IPS-18c (cell line): ENCODE measurements around the gene TMEM131.
"Not testable (repeated sequence)": the region's sequence is repeated elsewhere in the genome, so short reads cannot be mapped to it uniquely, and the experiment has no call there.

ENCODE experiments used
- H3K4me3 ChIP-seq: 2 replicates; pipeline ENCODE4 v1.7.0; 2013; ENCODE audit warnings: low read depth, mild to moderate bottlenecking, low read length, moderate library complexity; ENCODE audit not compliant: insufficient read depth
- H3K9me3 ChIP-seq: one replicate; pipeline ENCODE4 v1.6.1; 2013; ENCODE audit warnings: mild to moderate bottlenecking, low read length, moderate library complexity; ENCODE audit not compliant: control insufficient read depth, insufficient read depth

TMEM131 gene

DNA sequence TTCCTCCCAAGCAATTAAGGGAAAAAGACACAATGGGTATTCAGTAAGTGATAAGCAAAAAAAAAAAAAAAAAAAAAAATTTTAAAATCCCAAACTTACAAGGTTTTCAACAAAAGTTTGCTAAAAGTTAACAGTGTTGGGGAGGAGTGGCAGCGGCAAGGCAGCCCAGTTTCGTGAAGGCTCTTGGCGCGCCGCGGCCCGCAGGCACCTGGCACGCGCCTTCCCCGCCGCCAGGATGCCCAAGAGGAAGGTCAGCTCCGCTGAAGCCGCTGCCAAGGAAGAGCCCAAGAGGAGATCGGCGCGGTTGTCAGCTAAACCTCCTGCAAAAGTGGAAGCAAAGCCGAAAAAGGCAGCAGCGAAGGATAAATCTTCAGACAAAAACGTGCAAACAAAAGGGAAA, 168.7 kb downstream of the TMEM131 start:
- H3K9me3 ChIP-seq, H3K4me3 ChIP-seq: not testable (repeated sequence)

DNA sequence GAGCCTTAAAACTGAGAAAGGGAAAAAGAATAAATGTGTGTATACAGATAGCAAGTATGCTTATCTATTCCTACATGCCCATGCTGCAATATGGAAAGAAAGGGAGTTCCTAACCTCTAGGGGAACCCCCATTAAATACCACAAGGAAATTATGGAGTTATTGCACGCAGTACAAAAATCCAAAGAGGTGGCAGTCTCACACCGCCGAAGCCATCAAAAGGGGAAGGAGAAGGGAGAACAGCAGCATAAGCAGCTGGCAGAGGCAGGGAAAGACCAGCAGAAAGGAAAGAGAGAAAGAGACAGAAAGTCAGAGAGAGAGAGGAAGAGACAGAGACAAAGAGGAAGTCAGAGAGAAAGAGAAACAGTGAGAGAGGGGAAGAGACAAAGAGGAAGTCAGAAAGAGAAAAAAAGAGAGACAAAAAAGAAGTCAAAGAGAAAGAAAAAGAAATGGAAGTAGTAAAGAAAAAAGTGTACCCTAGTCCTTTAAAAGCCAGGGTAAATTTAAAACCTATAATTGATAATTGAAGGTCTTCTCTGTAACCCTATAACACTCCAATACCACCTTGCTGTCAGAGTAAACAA, 169.4 kb downstream of the TMEM131 start:
- not testable (repeated sequence) for H3K4me3 ChIP-seq, H3K9me3 ChIP-seq

DNA sequence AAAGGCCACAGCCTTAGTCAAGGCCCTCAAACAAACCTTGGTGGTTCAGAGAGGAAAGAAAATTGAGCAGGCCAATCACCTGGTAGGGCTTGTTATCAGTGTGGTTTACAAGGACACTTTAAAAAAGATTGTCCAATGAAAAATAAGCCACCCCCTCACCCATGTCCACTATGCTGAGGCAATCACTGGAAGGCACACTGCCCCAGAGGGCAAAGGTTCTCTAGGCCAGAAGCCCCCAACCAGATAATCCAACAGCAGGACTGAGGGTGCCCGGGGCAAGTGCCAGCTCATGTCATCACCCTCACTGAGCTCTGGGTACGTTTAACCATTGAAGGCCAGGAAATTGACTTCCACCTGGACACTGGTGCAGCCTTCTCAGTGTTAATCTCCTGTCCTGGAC, 171.7 kb downstream of the TMEM131 start:
- H3K9me3 ChIP-seq, H3K4me3 ChIP-seq: not testable (repeated sequence)

DNA sequence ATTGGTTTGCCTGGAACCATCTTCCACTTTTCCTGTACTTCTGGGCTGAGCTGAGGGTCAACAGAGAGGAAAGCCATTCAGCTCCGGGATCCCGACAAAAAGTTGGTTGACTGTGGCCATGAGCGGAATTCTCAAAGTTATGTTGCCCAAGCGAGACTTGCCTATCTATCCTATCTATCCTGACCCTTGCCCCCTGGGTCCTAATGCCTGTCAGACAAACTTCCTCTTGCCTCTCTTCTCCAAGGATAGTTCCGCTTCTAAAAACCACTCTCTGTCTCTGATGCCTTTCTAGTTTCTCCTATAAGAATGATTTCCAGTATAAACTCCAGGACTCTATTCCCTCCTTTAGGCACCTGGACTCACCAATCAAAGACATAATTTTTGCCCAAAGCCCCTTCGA, 173.9 kb downstream of the TMEM131 start:
- not testable (repeated sequence) for H3K9me3 ChIP-seq, H3K4me3 ChIP-seq

DNA sequence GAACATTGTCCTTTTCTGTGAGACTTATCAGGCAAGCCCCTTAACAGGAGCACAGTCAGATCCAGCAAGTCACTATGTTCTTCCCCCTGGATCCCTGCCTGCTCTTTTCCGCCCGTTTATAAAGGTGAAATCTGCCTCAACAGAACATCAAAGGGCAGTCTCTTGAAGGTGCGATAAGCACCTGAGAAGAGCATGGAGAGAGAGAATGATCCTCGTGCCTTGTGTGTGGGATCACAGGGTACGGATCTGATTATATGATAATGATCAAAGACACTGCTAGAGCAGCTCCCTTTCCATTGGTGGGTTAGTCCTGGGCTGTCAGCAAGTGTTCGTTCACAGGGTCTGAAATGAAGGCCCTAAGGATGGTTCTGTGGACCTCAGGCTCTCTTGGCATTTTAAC, 176.0 kb downstream of the TMEM131 start:
- no peak overlapping the region for H3K4me3 ChIP-seq
- H3K9me3 ChIP-seq = no peaks in the 10 kb centered on the region

DNA sequence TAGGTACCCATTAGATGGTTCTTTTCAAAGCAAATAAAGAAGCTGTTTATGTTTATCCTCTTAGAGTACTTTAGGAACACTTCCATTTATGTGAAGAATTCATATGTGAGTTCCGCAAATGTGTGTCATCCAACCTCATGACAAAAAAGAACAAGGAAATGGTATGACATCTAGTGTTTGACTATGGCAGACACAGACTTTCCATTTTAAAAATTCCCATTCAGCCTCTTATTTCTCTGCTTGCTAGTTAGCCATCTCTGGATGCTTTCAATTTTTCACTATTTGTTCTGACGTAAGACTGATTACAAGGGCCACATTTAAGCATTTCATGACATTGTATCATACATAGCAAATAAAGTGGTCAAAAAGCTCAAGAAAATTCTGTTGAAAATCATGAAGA, 179.3 kb downstream of the TMEM131 start:
- Histone ChIP-seq H3K9me3 (no peaks in the 10 kb centered on the region), H3K4me3 (no peak overlapping the region)

DNA sequence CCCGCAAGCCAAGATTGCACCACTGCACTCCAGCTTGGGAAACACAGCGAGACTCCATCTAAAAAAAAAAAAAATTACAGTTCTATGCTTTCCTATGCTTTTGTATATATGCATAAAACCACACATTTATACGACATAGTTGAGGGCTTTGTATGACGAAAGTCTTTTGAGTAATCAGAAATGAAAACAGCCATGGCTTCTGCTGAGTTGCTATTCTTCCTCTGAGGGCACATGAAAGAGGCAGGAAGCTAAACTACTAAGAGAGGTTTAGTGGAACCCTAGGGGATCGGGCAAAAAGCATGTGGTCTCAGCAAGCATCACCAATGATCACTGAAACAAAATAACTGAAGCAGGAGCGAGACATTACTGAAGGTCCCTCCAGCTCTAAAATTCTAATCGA, 182.8 kb downstream of the TMEM131 start:
- Histone ChIP-seq H3K9me3 (no peaks in the 10 kb centered on the region), H3K4me3 (no peak overlapping the region)

DNA sequence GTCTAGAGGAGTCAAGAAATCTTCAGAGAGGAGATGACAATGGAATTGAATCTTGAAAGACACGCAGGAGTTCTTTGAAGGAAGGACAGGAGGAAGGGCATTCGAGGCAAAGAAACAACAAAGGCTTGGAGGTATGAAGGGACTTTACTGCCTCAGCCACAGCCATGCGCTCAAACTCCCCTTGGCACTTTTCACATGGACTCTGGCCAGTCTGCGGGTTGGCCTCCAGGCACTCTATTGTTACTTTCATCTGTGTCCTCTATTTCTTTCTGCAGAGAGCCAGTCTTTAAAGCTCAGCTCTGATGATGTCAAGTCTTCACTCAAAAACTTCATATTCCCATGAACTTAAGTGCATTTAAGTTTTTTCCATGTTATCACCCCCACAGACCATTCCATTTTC, 186.9 kb downstream of the TMEM131 start:
- H3K4me3 ChIP-seq = no peak overlapping the region

DNA sequence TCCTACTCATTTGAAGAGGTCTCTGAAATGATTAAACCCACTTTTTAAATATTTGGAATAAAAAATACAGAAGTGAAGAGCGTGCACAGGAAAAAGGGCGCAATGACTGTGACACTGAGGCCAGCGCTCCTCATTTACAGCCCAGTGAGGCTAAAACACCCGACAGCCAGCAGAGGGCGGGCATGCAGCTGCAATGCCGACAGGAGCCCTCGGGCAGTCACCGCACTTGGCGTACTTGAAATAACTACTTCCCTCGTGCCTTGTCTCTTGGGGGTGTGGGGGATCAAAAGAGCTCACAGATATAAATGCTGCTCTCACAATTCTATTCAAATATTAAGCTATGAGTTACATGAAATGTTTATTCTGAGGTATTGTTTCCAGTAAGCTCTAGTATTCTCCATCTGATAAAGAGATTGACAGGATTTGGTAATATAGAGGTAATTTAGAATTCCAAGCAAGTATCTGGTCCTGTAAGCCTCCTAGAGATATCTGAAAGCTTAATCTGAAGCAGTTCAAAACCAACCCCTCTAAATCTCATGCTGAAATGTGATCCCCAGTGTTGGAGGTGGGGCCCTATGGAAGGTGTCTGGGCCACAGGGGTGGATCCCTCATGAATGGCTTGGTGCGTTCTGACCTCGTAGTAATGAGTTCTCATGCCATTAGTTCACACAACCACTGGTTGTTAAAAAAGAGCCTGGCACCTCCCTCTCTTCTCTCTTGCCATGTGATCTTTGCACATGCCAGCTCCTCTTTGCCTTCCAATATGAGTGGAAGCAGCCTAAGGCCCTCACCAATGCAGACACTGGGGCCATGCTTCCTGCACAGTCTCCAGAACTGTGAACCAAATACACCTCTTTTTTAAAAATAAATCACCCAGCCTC, 188.8 kb downstream of the TMEM131 start:
- H3K4me3 ChIP-seq = no peak overlapping the region
- H3K9me3 ChIP-seq = no peaks in the 10 kb centered on the region

More for the DNA sequence above, 186.9 kb downstream of the TMEM131 start:
- H3K9me3 ChIP-seq = no peaks in the 10 kb centered on the region

DNA sequence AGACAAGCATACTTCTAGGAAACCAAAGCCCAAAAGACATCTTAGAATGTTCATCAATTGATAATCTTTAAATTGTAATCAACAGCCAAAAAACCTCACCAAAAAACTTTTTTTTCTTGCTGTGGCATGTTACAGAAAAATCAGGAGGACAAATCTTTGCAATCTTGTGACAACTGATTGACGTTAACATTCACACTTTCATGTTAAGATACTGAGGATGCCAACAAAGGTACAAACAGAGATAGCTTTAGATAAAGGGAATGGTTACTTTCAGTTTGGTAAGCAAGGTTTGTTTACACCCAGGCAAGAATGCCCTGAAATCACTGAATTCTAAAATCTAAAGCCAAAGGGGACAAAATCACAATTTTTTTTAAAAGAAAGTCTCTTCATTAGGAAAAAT, 190.0 kb downstream of the TMEM131 start:
- no peaks in the 10 kb centered on the region for H3K9me3 ChIP-seq
- no peak overlapping the region for H3K4me3 ChIP-seq

DNA sequence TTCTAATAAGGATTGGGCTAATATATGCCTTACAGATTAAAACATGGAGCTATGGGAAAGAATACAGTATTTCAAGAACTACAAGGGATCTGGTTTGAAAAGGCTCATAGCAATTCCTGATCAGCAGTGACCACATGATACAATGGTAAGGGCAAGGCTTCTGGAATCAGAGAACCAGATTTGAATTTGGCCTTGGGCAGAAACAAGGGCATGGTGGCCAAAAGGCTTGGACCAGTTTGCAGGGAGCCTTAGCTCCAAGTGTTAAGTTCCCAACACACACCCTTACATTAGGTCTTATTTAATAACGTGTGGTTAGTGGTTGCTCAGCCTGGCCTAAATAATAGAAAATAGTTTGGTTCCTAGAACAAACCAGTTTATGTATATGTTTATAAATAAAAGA, 194.7 kb downstream of the TMEM131 start:
- no peak overlapping the region for H3K4me3 ChIP-seq

DNA sequence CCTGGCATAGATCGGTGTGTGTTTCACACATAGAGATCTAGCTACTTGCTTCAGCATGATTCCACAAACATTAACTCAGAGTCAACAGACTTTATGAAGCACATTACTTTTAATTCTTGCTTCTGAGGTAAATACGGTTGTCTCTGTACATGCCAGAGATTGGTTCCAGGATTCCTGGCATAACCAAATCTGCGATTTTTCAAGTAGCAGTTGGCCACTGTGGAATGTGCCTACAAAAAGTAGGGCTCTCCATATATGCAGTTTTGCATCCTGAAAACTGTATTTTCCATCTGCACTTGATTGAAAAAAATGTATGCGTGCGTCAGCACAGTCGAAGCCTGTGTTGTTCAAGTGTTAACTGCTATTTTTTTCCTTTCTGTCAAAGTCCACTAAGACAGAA, 197.3 kb downstream of the TMEM131 start:
- Histone ChIP-seq H3K9me3 (no peaks in the 10 kb centered on the region), H3K4me3 (no peak overlapping the region)

More for the DNA sequence above, 194.7 kb downstream of the TMEM131 start:
- no peaks in the 10 kb centered on the region for H3K9me3 ChIP-seq

DNA sequence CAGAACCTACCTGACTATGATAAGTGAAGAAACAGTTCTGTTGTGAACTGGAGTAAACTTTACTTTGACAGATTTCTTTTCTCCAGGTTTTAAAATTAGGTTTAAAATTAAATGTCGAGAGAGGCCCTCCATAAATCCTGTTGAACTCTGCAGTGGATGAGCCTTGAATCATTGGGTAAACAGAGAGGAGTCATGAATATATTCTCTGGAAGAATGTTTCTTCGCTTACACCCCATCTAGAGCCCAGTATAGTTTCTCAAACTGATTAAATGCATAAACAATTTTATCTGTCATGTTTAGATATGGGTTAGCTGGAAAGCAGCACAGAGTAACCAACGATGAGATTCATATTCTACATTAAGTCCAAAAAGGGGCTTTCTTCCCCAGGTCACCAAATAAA, 198.4 kb downstream of the TMEM131 start:
- Histone ChIP-seq H3K9me3 (no peaks in the 10 kb centered on the region), H3K4me3 (no peak overlapping the region)

DNA sequence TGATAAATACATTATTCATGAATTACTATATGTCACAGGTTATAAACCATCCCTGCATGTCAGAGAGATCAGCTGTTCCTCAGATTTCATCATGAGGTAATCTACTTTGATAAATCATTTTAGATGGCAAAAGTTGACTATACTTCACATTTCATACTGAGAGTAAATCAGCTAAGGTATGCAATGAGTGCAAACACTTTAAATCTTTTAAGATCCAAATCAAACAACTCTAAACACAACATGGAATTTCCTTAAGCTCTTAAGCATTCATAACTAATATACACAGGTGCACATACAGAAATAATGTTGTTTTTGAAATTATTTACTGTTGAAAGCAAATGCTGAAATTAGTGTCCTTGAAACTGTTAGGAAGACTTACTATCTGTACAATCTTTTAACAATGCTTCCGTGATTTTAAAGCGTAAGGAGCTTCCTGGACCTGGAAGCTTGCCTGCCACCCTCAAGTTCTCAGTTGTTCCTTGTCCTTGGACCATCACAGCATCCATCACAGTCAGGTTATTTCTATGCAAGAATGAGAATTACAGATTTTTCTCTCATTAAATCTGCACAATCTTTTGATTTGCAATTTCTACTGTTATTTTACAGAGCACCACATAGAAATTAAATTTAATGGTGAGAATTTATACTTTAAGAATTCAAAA, 199.2 kb downstream of the TMEM131 start:
- H3K9me3 ChIP-seq = no peaks in the 10 kb centered on the region
- no peak overlapping the region for H3K4me3 ChIP-seq

DNA sequence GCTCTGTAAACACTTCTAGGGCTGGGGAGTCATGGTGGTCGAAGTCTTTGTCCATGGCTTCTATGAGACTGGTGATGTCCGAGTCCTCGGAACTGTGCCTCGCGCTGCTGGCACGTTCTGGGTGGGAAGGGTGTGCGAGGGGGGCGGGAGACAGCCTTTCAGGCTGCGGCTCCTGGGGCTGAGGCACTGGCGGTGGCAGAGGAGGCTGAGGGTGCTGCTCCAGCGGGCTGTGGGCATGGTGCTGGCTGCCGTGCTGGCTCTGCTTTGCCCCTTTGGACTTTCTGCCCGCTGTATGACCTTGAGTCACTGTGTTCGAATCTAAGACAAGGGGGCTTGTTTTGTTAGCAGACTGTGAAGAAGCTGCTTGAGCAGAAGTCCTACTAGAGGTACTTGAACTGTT, 203.3 kb downstream of the TMEM131 start:
- H3K4me3 ChIP-seq = no peak overlapping the region
- H3K9me3 ChIP-seq = no peaks in the 10 kb centered on the region

DNA sequence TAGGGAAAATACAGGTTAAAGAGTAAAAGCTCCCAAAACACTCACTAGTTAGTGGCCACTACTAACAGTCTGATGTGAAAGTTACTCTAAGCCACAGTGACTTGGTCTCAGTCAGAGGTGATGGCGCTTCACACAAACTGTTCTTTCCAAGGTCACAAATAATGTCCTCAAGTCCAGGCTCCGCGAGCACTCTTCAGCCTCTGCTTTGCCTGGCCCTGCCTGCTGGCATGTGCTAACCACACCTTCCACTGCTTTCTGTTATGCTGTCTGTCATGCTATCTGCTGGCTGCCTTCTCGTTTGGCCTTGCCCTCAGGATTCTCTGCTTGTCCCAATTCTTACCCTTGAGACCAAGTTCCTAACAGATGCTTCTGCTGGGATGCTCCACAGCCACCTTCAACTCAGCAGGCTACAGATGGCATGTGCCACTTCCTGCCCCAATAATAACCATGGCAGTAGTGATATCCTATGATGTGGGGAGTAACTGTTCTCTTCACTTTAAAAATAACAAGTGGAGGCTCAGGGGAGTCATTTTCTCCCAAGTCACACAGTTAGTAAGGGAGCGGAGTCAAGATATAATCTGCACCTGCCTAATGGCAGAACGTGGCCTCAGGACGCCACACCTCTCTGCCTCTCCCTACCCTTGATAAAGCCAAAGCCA, 206.6 kb downstream of the TMEM131 start:
- Histone ChIP-seq H3K9me3 (no peaks in the 10 kb centered on the region), H3K4me3 (no peak overlapping the region)

DNA sequence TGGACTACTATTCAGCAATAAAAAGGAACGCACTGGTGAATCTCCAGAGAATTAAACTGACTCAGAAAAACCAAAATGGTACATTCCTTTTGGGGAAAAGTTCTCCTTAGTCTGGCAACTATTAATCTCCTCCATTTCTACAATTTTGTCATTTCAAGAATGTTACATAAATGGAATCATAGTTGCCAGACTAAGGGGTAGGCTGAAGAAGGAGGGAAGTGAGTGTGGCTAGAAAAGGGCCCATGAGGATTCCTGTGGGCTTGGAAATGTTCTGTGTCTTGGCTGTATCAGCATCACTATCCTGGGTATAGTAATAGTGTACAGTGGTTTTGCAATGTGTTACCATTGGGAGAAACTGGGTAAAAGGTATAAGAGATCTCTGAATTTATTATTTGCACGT, 209.9 kb downstream of the TMEM131 start:
- H3K4me3 ChIP-seq = no peak overlapping the region

DNA sequence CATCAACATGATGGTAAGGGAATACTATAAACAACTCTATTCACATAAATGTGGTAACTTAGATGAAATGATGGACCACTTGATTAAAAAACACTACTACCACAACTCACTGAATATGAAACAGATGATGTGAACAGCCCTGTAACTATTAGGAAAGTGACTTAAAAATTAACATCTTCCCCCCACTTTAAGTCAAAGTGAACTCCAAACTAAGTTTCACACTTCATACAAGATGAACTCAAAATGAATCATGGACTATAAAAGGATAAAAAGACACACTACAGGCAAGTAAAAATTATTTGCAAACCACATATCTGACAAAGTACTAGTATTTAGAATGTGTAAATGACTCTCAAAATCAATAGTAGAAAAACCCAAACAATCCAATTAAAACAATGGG, 210.8 kb downstream of the TMEM131 start:
- no peak overlapping the region for H3K4me3 ChIP-seq
- no peaks in the 10 kb centered on the region for H3K9me3 ChIP-seq

More for the DNA sequence above, 209.9 kb downstream of the TMEM131 start:
- no peaks in the 10 kb centered on the region for H3K9me3 ChIP-seq
